GM10847 (cell line): ENCODE results near the gene GAL.

ENCODE experiments used
- POLR2A ChIP-seq: IDR thresholded peaks from 2 replicates; pipeline ENCODE4 v1.6.1; 2011; ENCODE audit not compliant: insufficient read length; ENCODE audit errors: extremely low read depth

The GAL gene

DNA sequence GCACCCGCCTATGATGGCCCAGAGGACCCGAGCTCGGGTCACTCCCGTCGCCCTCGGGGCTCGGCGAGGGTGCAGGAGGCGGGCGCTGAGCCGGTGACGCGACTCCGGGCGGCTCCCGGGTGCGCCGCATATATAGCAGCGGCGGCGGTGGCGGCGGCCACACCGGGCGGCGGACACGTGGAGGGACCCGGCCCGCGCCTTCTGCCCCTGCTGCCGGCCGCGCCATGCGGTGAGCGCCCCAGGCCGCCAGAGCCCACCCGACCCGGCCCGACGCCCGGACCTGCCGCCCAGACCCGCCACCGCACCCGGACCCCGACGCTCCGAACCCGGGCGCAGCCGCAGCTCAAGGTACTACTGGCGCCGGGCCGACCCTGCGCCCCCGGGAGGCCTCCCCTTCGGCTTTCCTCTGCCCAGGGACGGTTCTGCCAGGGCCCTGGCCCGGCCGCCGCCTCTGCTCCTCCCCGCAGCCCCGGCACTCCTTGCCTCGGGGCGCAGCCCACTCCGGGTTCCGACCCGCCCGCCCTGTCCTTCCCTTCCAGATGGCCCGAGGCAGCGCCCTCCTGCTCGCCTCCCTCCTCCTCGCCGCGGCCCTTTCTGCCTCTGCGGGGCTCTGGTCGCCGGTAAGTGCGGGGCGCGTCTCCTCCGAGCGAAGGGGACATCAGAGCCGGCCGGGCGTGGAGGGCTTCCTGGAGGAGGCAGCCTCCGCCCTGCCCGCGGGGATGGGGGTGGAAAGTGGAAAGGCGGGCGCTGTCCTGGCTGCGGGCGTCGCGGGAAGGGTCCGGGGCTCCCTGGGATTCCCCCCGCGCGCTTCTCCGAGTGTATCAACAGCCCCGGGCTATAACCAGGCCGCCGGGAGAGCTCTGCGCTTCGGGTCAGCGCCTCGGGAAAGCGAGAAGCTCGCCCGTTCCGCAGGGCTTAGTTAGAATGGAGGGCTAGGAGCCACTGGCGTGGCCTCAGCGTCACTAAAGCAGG, at the start of gene GAL:
TSS of gene GAL (plus strand) at position 160 of the 972 bp plus-strand sequence. CDS start at position 540, 380 bp downstream.
- no peak for TF ChIP-seq POLR2A

GRCh38 chr11:68641880-68642279, 42.5 kb upstream of the GAL start:
- TF ChIP-seq POLR2A, result no peak

- no peak for TF ChIP-seq POLR2A
Observed at GRCh38 chr11:68643585-68643984, 40.8 kb upstream of the GAL start.

DNA sequence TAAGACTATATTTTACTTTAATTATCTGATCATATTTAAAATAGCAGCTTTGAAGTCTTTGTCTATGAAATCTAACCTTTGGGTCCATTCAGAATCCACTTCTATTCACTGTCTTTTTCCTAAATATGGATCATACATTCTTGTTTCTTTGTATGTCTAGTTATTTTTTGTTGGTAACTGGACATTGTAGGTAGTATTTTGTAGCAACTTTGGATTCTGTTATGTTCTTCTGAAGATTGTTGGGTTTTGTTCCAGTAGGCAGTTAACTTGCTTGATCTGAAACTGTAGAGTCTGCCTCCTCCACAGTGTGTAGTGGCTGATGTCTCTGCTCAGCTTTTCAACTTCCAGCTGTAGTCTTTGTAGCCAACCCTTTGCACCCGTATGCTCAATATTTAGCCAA, 37.5 kb upstream of the GAL start:
- no peak for TF ChIP-seq POLR2A

GRCh38 chr11:68649851-68650555, 34.3 kb upstream of the GAL start:
- no peak for TF ChIP-seq POLR2A

DNA sequence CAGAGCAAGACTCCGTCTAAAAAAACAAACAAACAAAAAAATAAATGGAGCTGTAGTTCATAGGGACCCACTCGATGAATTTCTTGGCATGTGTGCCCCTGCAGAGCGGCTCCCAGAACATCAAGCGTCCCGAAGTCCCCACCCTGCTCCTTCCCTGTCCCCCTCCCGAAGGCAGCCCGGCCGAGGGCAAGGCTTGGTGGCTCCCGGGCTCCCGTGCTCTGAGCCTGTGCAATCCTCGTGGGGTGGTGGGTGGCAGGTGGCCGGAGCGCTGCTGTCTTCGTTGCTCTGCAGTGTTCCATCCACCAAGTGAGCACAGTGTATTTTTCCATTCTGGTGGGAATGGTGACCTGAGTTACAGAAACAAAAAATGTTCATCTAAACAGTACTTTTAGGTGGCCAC, 33.5 kb upstream of the GAL start:
- no peak for TF ChIP-seq POLR2A

DNA sequence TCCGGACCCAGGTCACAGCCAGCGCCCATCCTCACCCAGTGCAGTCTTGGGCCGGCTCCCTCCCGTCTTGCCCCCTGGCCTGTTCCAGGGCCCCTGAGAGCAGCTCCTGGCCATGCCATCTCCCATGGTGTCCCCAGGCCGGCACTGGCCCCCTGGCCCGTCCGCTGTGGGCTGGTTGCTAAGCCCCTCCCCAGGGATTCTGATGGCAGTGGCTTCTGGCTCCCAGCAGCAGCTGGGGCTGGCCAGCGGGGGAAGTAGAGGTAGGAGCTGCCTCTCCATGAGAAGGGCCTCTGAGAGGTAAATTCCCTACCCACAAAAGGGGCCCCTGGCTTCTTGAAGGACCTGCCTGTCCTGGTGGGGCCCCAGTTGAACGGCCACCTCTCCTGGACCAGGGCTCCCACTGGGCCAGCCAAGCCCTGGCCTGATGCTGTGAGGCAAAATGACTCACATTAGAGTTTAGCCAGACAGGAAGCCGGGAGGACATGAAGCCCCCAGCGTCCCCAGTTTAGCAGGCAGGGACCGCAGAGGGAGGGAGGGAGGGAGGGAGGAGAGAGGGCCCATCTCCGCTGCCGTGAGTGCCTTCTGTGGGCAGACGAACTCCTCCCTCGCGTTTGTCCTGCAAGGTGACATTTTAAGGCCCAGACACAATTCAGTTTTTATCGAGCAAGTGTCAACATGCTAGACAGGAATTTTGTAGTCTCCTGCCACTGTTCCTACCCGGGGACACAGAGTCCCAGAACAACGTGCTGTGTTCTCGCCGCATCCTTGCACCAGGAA, 32.9 kb upstream of the GAL start:
- TF ChIP-seq POLR2A, result no peak

GRCh38 chr11:68651985-68652682, 32.2 kb upstream of the GAL start:
- TF ChIP-seq POLR2A, result no peak

- no peak for TF ChIP-seq POLR2A
Observed at GRCh38 chr11:68652683-68653156, 31.6 kb upstream of the GAL start.

GRCh38 chr11:68653486-68654430, 30.6 kb upstream of the GAL start:
- no peak for TF ChIP-seq POLR2A

DNA sequence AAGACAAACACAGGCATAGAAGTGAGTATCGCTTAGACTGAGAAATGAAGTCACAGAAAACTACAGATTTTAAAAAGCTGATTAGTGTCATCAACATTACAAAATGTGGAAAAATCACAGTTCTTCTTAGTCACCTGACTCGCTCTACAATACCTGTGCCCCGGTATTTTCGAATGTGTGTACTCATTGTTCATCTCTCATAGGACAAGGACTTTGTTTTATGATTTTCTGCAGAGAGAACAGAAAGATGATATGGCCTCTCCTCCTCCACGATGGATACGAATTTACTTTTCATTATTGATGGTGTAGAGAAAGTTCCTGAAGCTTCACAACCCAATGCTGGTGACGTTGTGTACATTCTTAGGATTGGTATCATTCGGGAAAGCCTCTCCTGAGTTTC, 29.4 kb upstream of the GAL start:
- TF ChIP-seq POLR2A, result no peak

DNA sequence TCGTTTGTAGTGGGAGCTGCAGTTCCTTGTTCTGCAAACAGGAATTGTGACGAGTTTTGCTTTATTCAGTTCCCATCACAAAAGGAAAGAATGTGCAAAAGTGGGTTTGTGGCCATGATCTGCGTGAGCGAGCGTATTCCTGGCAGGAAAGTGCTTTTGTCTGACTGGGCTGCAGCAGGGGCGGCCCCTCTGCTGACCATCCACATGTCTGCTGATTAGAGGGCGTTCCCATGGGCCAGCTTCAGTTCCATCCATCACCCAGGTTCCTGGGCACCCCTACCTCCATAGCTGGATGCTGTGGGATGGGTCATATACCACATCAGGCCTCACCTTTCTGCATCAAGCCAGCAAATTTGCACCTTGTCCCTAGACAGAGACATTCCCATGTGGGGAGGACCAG, 28.9 kb upstream of the GAL start:
- TF ChIP-seq POLR2A, result no peak

DNA sequence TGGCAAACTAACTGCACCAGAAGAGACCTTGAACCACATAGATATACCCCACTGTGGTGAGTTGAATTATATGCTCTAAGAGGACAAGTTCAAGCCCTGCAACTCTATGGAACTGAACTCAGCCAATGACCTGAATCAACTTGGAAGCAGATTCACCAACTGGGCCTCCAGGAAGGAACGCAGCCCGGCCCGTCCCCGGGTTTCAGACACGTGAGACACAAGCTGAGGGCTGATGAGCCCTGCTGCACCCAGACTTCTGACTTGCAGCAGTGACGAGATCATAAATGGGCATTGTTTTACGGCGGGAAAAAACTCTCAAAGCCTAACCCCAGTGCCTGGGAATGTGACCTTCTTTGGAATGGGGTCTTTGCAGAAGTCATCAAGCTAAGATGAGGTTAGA, 28.5 kb upstream of the GAL start:
- TF ChIP-seq POLR2A, result no peak
